HEK293T (cell line): ENCODE data around the gene PGAP2.

Source experiments
- ARNT ChIP-seq: fragments of 450-650 bp; IDR thresholded peaks from 2 replicates; pipeline ENCODE4 v1.6.1; 2017; ENCODE audit warnings: mild to moderate bottlenecking
- FOXK2 ChIP-seq: fragments of 450-650 bp; IDR thresholded peaks from 2 replicates; pipeline ENCODE4 v1.6.1; 2016; ENCODE audit warnings: mild to moderate bottlenecking
- FOXM1 ChIP-seq: fragments of 450-650 bp; IDR thresholded peaks from 2 replicates; pipeline ENCODE4 v1.6.1; 2017; ENCODE audit warnings: mild to moderate bottlenecking, borderline replicate concordance
- PKNOX1 ChIP-seq: fragments of 450-650 bp; IDR thresholded peaks from 2 replicates; pipeline ENCODE4 v1.6.1; 2016
- SP1 ChIP-seq: fragments of 450-650 bp; IDR thresholded peaks from 2 replicates; pipeline ENCODE4 v1.6.1; 2017
- TARDBP ChIP-seq: fragments of 450-650 bp; IDR thresholded peaks from 2 replicates; pipeline ENCODE4 v1.6.1; 2016

GRCh38 chr11:3815845-3816244 lies 7.5 kb downstream of the PGAP2 start:
- no peak for TF ChIP-seq ARNT
- TF ChIP-seq FOXM1, result no peak
- no peak for TF ChIP-seq SP1
- no peak for TF ChIP-seq TARDBP
- no peak for TF ChIP-seq FOXK2
- TF ChIP-seq PKNOX1, result no peak
